ENCODE measurements around the gene ANXA3.

DNA sequence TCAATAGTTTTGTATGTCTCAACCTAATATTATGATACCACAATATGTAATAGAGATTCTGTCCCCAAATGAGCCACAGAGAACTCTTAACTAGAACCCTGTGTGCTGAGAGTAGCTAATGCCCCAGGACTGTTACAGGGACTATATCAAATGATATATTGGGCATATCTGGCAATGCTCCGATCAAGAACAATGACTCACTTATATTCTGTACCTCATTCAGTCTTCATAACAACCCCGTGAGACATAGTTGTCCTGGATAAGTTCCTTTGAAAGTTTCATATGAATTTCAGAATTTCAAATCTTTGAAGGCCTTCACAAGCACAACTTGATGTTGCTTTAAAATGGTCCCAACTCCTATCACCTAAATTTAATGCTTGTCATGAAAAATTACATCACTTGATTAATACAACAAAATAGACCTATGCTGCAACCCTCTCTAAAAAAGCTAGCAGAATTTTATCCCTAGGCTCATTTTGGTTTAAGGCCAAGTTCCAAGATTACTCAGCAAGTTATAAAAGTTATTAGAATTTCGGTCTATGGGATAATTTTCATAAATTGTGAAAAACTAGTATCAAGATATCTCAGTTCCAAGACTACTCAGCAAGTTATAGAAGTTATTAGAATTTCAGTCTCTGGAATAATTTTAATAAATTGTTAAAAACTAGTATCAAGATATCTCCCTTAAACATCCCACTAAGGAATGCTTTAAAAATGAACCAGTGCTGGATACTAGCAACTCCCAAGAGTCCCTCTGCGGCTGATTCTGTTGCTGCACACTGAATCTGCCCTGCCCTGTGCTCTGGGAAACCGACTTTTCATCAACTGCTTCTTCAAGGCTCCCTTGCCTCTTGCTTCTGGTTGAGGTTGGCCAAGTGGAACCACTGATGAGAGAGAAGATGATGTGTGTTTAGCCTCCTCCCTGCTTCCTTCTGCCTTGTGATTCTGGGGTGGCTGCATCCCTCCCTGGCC lies 6.0 kb upstream of the ANXA3 start:
- TF ChIP-seq, protein P1, sequence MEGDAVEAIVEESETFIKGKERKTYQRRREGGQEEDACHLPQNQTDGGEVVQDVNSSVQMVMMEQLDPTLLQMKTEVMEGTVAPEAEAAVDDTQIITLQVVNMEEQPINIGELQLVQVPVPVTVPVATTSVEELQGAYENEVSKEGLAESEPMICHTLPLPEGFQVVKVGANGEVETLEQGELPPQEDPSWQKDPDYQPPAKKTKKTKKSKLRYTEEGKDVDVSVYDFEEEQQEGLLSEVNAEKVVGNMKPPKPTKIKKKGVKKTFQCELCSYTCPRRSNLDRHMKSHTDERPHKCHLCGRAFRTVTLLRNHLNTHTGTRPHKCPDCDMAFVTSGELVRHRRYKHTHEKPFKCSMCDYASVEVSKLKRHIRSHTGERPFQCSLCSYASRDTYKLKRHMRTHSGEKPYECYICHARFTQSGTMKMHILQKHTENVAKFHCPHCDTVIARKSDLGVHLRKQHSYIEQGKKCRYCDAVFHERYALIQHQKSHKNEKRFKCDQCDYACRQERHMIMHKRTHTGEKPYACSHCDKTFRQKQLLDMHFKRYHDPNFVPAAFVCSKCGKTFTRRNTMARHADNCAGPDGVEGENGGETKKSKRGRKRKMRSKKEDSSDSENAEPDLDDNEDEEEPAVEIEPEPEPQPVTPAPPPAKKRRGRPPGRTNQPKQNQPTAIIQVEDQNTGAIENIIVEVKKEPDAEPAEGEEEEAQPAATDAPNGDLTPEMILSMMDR (IDR thresholded peaks at IDR 0.05) = no peak
- TF ChIP-seq POLR2A (IDR thresholded peaks at IDR 0.05) = no peak
